ENCODE data around the gene MAN1A2.

DNA sequence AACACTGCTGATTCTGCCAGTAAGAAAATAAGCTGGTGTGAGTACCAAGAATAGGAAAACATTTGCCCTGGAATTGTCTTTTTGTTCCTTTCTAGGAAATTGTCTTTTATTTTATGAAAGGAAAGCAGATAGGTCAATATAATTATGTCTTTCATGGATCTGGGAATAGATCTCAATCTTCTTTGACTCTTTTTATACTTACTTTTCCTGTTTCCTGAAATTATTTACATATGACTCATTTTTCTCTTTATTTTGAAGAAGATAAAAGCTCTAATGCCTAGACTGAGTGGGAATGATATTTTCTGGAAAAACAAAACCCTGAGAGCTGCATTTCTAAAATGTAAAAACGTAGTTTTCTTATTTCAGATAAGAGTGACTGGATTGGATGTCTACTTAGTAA is 100.1 kb downstream of the MAN1A2 start:
- TF ChIP-seq, protein P1, sequence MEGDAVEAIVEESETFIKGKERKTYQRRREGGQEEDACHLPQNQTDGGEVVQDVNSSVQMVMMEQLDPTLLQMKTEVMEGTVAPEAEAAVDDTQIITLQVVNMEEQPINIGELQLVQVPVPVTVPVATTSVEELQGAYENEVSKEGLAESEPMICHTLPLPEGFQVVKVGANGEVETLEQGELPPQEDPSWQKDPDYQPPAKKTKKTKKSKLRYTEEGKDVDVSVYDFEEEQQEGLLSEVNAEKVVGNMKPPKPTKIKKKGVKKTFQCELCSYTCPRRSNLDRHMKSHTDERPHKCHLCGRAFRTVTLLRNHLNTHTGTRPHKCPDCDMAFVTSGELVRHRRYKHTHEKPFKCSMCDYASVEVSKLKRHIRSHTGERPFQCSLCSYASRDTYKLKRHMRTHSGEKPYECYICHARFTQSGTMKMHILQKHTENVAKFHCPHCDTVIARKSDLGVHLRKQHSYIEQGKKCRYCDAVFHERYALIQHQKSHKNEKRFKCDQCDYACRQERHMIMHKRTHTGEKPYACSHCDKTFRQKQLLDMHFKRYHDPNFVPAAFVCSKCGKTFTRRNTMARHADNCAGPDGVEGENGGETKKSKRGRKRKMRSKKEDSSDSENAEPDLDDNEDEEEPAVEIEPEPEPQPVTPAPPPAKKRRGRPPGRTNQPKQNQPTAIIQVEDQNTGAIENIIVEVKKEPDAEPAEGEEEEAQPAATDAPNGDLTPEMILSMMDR (IDR thresholded peaks at IDR 0.05; ENCODE audit: insufficient read depth, low read depth, low read length) = no peak
- TF ChIP-seq EZH2 (IDR thresholded peaks at IDR 0.05; ENCODE audit: insufficient read depth, low read length) = no peak
